ENCODE measurements around the gene NSUN2.

The NSUN2 gene

DNA sequence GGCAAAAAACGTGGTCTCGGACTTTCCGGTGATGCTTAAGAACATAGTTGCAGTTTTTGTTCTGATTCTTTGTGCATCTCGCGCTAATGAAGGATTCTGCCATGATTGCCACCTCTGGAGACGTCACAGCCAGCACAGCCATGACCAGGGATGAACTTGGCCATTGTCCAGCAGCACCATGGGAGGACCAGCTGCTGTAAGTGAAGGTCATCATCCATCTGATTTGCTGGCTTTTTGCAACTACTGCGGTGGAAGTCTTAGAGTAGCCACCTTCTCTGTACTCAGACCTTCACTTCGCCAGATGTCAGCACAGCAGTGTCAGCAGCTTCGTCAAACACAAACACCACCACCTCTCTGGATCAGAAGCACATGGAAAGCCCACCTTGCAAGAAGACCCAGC is 45.7 kb downstream of the NSUN2 start:
- Histone ChIP-seq H3K9ac (ENCODE audit: low read depth, low read length) (no peak overlapping the region), H3K27me3 (ENCODE audit: insufficient read depth, low read length) (peaks cover 50% of the 10 kb centered on the region), H3K4me1 (ENCODE audit: insufficient read depth, low read length) (no peaks in the 10 kb centered on the region), H3K36me3 (ENCODE audit: insufficient read depth, low read depth, low read length) (no peaks in the 10 kb centered on the region), H3K27ac (ENCODE audit: low read length) (no peak overlapping the region), H3K4me3 (ENCODE audit: low read length) (no peak overlapping the region), H3K9me3 (ENCODE audit: insufficient read depth, low read depth, low read length) (no peaks in the 10 kb centered on the region)

- peaks cover 55% of the 10 kb centered on the region for H3K27me3 ChIP-seq (ENCODE audit: insufficient read depth, low read length)
- no peak overlapping the region for H3K9ac ChIP-seq (ENCODE audit: low read depth, low read length)
- H3K27ac ChIP-seq (ENCODE audit: low read length): no peak overlapping the region
Observed at GRCh38 chr5:6586647-6587042, 46.2 kb downstream of the NSUN2 start.

GRCh38 chr5:6585939-6586646 is 46.8 kb downstream of the NSUN2 start:
- Histone ChIP-seq H3K36me3 (ENCODE audit: insufficient read depth, low read depth, low read length) (no peaks in the 10 kb centered on the region), H3K27ac (ENCODE audit: low read length) (no peak overlapping the region), H3K9ac (ENCODE audit: low read depth, low read length) (no peak overlapping the region), H3K9me3 (ENCODE audit: insufficient read depth, low read depth, low read length) (no peaks in the 10 kb centered on the region), H3K4me3 (ENCODE audit: low read length) (no peak overlapping the region), H3K4me1 (ENCODE audit: insufficient read depth, low read length) (no peaks in the 10 kb centered on the region), H3K27me3 (ENCODE audit: insufficient read depth, low read length) (peaks cover 58% of the 10 kb centered on the region)

More at GRCh38 chr5:6586647-6587042, 46.2 kb downstream of the NSUN2 start:
- Histone ChIP-seq H3K4me3 (ENCODE audit: low read length) (no peak overlapping the region), H3K9me3 (ENCODE audit: insufficient read depth, low read depth, low read length) (no peaks in the 10 kb centered on the region), H3K36me3 (ENCODE audit: insufficient read depth, low read depth, low read length) (no peaks in the 10 kb centered on the region), H3K4me1 (ENCODE audit: insufficient read depth, low read length) (no peaks in the 10 kb centered on the region)

DNA sequence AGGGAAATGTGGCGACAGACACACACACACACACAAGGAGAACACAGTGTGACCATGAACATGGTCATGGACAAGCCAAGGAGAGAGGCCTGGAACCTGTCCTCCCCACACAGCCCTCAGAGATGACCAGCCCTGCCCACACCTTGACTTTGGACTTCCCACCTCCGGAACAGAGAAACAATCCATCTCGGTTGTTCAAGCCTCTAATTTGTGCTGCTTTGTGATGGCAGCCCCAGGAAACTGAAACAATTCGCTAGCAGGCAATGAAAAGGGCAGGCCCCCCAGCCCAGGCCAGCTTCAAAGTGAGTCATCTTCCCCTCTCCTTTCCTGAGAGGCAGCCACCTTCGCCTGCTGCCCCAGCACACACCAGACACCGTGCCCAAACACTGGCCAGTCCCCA is 47.7 kb downstream of the NSUN2 start:
- no peak overlapping the region for H3K4me3 ChIP-seq (ENCODE audit: low read length)
- no peak overlapping the region for H3K9ac ChIP-seq (ENCODE audit: low read depth, low read length)
- H3K27me3 ChIP-seq (ENCODE audit: insufficient read depth, low read length): peaks cover 58% of the 10 kb centered on the region
- H3K27ac ChIP-seq (ENCODE audit: low read length): no peak overlapping the region
- no peaks in the 10 kb centered on the region for H3K4me1 ChIP-seq (ENCODE audit: insufficient read depth, low read length)
- no peaks in the 10 kb centered on the region for H3K36me3 ChIP-seq (ENCODE audit: insufficient read depth, low read depth, low read length)
- no peaks in the 10 kb centered on the region for H3K9me3 ChIP-seq (ENCODE audit: insufficient read depth, low read depth, low read length)

GRCh38 chr5:6584727-6585126 is 48.1 kb downstream of the NSUN2 start:
- Histone ChIP-seq H3K27me3 (ENCODE audit: insufficient read depth, low read length) (peaks cover 58% of the 10 kb centered on the region), H3K9ac (ENCODE audit: low read depth, low read length) (no peak overlapping the region), H3K27ac (ENCODE audit: low read length) (no peak overlapping the region), H3K4me1 (ENCODE audit: insufficient read depth, low read length) (no peaks in the 10 kb centered on the region), H3K9me3 (ENCODE audit: insufficient read depth, low read depth, low read length) (no peaks in the 10 kb centered on the region), H3K36me3 (ENCODE audit: insufficient read depth, low read depth, low read length) (no peaks in the 10 kb centered on the region), H3K4me3 (ENCODE audit: low read length) (no peak overlapping the region)

- H3K36me3 ChIP-seq (ENCODE audit: insufficient read depth, low read depth, low read length): no peaks in the 10 kb centered on the region
- no peak overlapping the region for H3K27ac ChIP-seq (ENCODE audit: low read length)
- H3K4me3 ChIP-seq (ENCODE audit: low read length): no peak overlapping the region
- H3K9ac ChIP-seq (ENCODE audit: low read depth, low read length): no peak overlapping the region
- no peaks in the 10 kb centered on the region for H3K4me1 ChIP-seq (ENCODE audit: insufficient read depth, low read length)
- H3K9me3 ChIP-seq (ENCODE audit: insufficient read depth, low read depth, low read length): no peaks in the 10 kb centered on the region
- H3K27me3 ChIP-seq (ENCODE audit: insufficient read depth, low read length): peaks cover 62% of the 10 kb centered on the region
Observed at GRCh38 chr5:6584101-6584645, 48.7 kb downstream of the NSUN2 start.

- Histone ChIP-seq H3K27ac (ENCODE audit: low read length) (no peak overlapping the region), H3K27me3 (ENCODE audit: insufficient read depth, low read length) (peaks cover 62% of the 10 kb centered on the region), H3K9ac (ENCODE audit: low read depth, low read length) (no peak overlapping the region), H3K4me1 (ENCODE audit: insufficient read depth, low read length) (no peaks in the 10 kb centered on the region), H3K4me3 (ENCODE audit: low read length) (peak overlapping the region; percentile 62; the same call in 1 of the 2 replicates), H3K9me3 (ENCODE audit: insufficient read depth, low read depth, low read length) (no peaks in the 10 kb centered on the region), H3K36me3 (ENCODE audit: insufficient read depth, low read depth, low read length) (no peaks in the 10 kb centered on the region)
Observed at GRCh38 chr5:6583049-6583880, 49.6 kb downstream of the NSUN2 start.

DNA sequence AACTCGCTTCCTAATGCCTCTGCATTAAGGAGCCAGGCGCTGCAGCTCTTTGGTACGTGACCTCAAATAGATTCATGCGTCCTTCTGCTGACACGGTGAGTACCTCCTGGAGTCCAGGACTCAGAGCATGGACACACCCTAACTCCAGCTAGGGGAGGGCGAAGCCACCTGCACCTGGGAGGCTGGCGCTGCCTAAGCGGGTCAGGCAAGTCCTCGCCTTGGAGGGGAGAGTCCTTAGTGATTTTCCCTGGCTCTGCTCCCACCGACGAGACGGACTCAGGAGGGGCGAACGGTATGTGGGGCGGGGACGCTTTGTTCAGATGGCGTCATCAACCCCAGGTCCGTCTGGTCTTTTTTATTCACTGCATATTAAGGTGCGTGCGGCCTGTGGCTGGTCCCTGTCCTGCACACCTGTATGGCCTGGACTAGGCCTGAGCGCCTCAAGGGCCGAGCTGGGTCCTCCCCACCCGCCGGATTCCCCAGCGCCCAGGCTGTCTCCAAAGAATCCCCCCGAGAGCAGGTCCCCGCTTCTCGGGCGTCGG is 50.3 kb downstream of the NSUN2 start:
- H3K27me3 ChIP-seq (ENCODE audit: insufficient read depth, low read length): peaks cover 62% of the 10 kb centered on the region
- H3K9me3 ChIP-seq (ENCODE audit: insufficient read depth, low read depth, low read length): no peaks in the 10 kb centered on the region
- peak overlapping the region; percentile 62; the same call in 1 of the 2 replicates for H3K4me3 ChIP-seq (ENCODE audit: low read length)
- H3K4me1 ChIP-seq (ENCODE audit: insufficient read depth, low read length): no peaks in the 10 kb centered on the region
- no peaks in the 10 kb centered on the region for H3K36me3 ChIP-seq (ENCODE audit: insufficient read depth, low read depth, low read length)
- H3K27ac ChIP-seq (ENCODE audit: low read length): no peak overlapping the region
- no peak overlapping the region for H3K9ac ChIP-seq (ENCODE audit: low read depth, low read length)

DNA sequence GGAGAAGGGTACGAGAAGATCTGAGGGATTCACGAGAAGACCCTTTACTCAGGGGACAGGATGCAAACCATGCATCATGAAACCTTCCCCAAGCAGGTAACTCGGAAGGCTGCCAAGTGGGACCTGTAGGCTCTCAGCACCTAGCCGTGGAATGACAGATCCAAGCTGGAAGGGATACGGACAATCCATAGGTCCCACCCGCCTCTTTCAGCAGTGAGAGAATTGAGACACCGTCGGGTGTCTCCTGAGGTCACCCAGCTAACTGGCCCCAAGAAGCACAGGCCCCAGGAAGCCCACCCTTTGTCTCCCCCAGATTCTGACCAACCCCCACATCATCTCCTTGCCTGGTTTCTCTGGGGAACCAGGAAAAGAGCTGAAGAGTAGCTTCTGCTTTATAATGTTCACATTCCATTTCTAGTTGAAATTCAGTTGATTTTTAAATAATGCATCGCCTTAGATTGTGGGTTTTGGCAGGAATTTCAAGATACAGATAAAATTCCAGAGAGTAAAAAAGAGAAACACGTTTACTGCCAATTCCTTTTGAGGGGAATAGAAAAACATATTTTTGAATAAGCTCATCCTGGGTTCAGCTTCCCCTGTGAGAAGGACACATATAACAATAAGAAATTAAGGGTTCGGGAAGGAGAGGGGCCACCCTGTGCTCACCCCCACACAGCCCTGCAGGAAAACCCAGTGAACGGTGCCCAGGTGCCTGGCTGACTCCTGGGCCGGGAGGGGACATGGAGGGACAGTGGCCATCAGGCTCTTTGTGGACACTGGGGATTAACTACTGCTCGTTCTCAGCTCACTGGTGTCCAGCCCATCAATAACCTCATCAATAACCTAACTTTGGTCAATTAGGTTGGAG is 51.1 kb downstream of the NSUN2 start:
- peaks cover 7% of the 10 kb centered on the region for H3K9me3 ChIP-seq (ENCODE audit: insufficient read depth, low read depth, low read length)
- H3K27ac ChIP-seq (ENCODE audit: low read length): no peak overlapping the region
- H3K4me1 ChIP-seq (ENCODE audit: insufficient read depth, low read length): no peaks in the 10 kb centered on the region
- H3K4me3 ChIP-seq (ENCODE audit: low read length): no peak overlapping the region
- H3K36me3 ChIP-seq (ENCODE audit: insufficient read depth, low read depth, low read length): no peaks in the 10 kb centered on the region
- peaks cover 57% of the 10 kb centered on the region for H3K27me3 ChIP-seq (ENCODE audit: insufficient read depth, low read length)
- no peak overlapping the region for H3K9ac ChIP-seq (ENCODE audit: low read depth, low read length)

GRCh38 chr5:6581090-6581489 is 51.8 kb downstream of the NSUN2 start:
- Histone ChIP-seq H3K4me1 (ENCODE audit: insufficient read depth, low read length) (no peaks in the 10 kb centered on the region), H3K4me3 (ENCODE audit: low read length) (no peak overlapping the region), H3K9ac (ENCODE audit: low read depth, low read length) (no peak overlapping the region), H3K36me3 (ENCODE audit: insufficient read depth, low read depth, low read length) (no peaks in the 10 kb centered on the region), H3K27ac (ENCODE audit: low read length) (no peak overlapping the region), H3K27me3 (ENCODE audit: insufficient read depth, low read length) (peaks cover 50% of the 10 kb centered on the region), H3K9me3 (ENCODE audit: insufficient read depth, low read depth, low read length) (peaks cover 7% of the 10 kb centered on the region)

DNA sequence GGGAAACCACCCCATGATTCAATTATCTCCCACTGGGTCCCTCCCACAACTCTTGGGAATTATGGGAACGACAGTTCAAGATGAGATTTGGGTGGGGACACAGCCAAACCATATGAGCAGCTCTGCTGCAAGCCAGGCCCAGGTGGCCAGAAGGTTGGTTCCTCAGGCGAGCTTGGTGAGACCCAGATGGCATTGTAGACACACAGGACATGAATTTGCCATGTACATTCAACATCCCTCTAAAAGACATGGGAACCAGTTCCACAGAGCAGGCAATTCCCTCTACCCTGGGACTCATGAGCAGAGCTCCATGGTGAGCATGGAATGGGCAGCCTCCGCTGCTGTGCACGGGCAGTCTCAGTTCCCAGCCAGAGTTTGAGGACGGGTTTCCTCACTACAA is 53.3 kb downstream of the NSUN2 start:
- no peak overlapping the region for H3K27ac ChIP-seq (ENCODE audit: low read length)
- no peak overlapping the region for H3K4me3 ChIP-seq (ENCODE audit: low read length)
- H3K9ac ChIP-seq (ENCODE audit: low read depth, low read length): no peak overlapping the region
- peaks cover 34% of the 10 kb centered on the region for H3K27me3 ChIP-seq (ENCODE audit: insufficient read depth, low read length)
- no peaks in the 10 kb centered on the region for H3K36me3 ChIP-seq (ENCODE audit: insufficient read depth, low read depth, low read length)
- H3K4me1 ChIP-seq (ENCODE audit: insufficient read depth, low read length): no peaks in the 10 kb centered on the region
- H3K9me3 ChIP-seq (ENCODE audit: insufficient read depth, low read depth, low read length): peaks cover 7% of the 10 kb centered on the region
